HEK293 (cell line): ENCODE results near the gene ZEB2.

Experiments used
- CTCF ChIA-PET: fragments of 350-600 bp; formaldehyde crosslinking; extraction: SDS; loops from one replicate; lab custom pipeline; 2021; ENCODE audit warnings: antibody characterized with exemption; lab: Yijun Ruan, JAX
- POLR2A ChIA-PET: fragments of 300-600 bp; formaldehyde crosslinking; extraction: SDS; loops from one replicate; lab custom pipeline; 2020; ENCODE audit warnings: antibody characterized with exemption, inconsistent platforms; lab: Yijun Ruan, JAX
- H3K27ac ChIP-seq: fragments of 200-500 bp; sonication (Bioruptor generic); 2 replicates; pipeline ENCODE4 v1.5.1; 2014; ENCODE audit warnings: low read depth, low read length, control low read depth, inconsistent platforms; ENCODE audit errors: extremely low read depth
- H3K36me3 ChIP-seq, 2 experiments: fragments of 200-500 bp in 1 of 2; sonication (Bioruptor generic) in 1 of 2; 1 replicate in 1 of 2; 2 replicates in 1 of 2; pipeline ENCODE4 v1.5.1; 2014 to 2017; ENCODE audit warnings: inconsistent platforms in 2 of 2, low read length in 2 of 2; ENCODE audit not compliant: control insufficient read depth in 2 of 2, insufficient read depth in 1 of 2
- H3K4me1 ChIP-seq: fragments of 200-500 bp; sonication (Bioruptor generic); 2 replicates; pipeline ENCODE4 v1.5.1; 2014; ENCODE audit warnings: mild to moderate bottlenecking, low read length, inconsistent platforms; ENCODE audit not compliant: control insufficient read depth, insufficient read depth
- H3K4me3 ChIP-seq: 2 replicates; pipeline ENCODE4 v1.5.1; 2011; ENCODE audit warnings: low read depth, mild to moderate bottlenecking, control low read depth, low read length, moderate library complexity
- H3K9me3 ChIP-seq: fragments of 200-500 bp; sonication (Bioruptor generic); 2 replicates; pipeline ENCODE4 v1.5.1; 2014; ENCODE audit warnings: low read depth, low read length, inconsistent platforms; ENCODE audit not compliant: control insufficient read depth, insufficient read depth
- OSR2 ChIP-seq: fragments of 450-650 bp; formaldehyde crosslinking; IDR thresholded peaks from 2 replicates; pipeline ENCODE4 v1.5.1; 2016; ENCODE audit warnings: missing biosample characterization, missing genetic modification characterization
- ZBTB21 ChIP-seq: fragments of 450-650 bp; formaldehyde crosslinking; IDR thresholded peaks from 2 replicates; pipeline ENCODE4 v1.5.1; 2017; ENCODE audit warnings: missing biosample characterization, missing genetic modification characterization
- ZBTB48 ChIP-seq: fragments of 450-650 bp; formaldehyde crosslinking; IDR thresholded peaks from 2 replicates; pipeline ENCODE4 v1.5.1; 2016; ENCODE audit warnings: missing biosample characterization, missing genetic modification characterization
- ZFP3 ChIP-seq: fragments of 450-650 bp; formaldehyde crosslinking; IDR thresholded peaks from 2 replicates; pipeline ENCODE4 v1.5.1; 2016; ENCODE audit warnings: low read depth, missing biosample characterization, missing genetic modification characterization
- ZIC2 ChIP-seq: fragments of 450-650 bp; formaldehyde crosslinking; IDR thresholded peaks from 2 replicates; pipeline ENCODE4 v1.5.1; 2016; ENCODE audit warnings: missing biosample characterization, missing genetic modification characterization
- ZNF169 ChIP-seq: fragments of 450-650 bp; formaldehyde crosslinking; IDR thresholded peaks from 2 replicates; pipeline ENCODE4 v1.5.1; 2016; ENCODE audit warnings: missing biosample characterization, missing genetic modification characterization
- ZNF202 ChIP-seq: fragments of 450-650 bp; formaldehyde crosslinking; IDR thresholded peaks from 2 replicates; pipeline ENCODE4 v1.5.1; 2016; ENCODE audit warnings: missing biosample characterization, missing genetic modification characterization, borderline replicate concordance
- ZNF214 ChIP-seq: fragments of 450-650 bp; formaldehyde crosslinking; IDR thresholded peaks from 2 replicates; pipeline ENCODE4 v1.5.1; 2017; ENCODE audit warnings: missing biosample characterization, mild to moderate bottlenecking, missing genetic modification characterization, borderline replicate concordance
- ZNF555 ChIP-seq: fragments of 450-650 bp; formaldehyde crosslinking; conservative IDR thresholded peaks from 2 replicates; pipeline ENCODE4 v1.5.1; 2017; ENCODE audit warnings: missing biosample characterization, mild to moderate bottlenecking, missing genetic modification characterization, inconsistent platforms
- ZNF670 ChIP-seq: fragments of 450-650 bp; formaldehyde crosslinking; IDR thresholded peaks from 2 replicates; pipeline ENCODE4 v1.5.1; 2016; ENCODE audit warnings: missing biosample characterization, missing genetic modification characterization, low read depth
- TF ChIP-seq, protein P1 (sequence below): fragments of 450-650 bp; formaldehyde crosslinking; IDR thresholded peaks from 2 replicates; pipeline ENCODE4 v1.5.1; 2017; ENCODE audit warnings: missing biosample characterization, missing genetic modification characterization
- TF ChIP-seq, protein P2 (sequence below): fragments of 450-650 bp; formaldehyde crosslinking; conservative IDR thresholded peaks from 2 replicates; pipeline ENCODE4 v1.5.1; 2016; ENCODE audit warnings: low read depth, missing biosample characterization, missing genetic modification characterization

ZEB2 gene

DNA sequence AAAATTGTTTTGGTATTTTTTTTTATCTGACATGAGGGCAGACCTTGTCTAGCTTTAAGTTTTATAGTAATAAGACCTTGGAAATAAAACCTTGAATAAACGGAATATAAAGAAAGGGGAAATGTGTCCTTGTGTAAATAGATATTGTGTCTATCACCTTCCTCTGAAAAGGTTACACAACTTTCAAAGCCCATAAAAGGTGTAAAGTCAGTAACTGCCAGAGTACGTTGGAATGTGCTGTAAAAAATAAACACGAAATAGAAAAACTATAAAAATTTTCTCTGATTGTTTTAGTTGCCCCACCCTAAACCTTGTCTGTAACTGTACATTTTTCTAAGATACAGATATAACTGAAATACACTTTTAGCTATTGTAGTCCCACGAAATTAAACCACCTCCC lies 82.3 kb downstream of the ZEB2 start:
- TF ChIP-seq, protein P1, sequence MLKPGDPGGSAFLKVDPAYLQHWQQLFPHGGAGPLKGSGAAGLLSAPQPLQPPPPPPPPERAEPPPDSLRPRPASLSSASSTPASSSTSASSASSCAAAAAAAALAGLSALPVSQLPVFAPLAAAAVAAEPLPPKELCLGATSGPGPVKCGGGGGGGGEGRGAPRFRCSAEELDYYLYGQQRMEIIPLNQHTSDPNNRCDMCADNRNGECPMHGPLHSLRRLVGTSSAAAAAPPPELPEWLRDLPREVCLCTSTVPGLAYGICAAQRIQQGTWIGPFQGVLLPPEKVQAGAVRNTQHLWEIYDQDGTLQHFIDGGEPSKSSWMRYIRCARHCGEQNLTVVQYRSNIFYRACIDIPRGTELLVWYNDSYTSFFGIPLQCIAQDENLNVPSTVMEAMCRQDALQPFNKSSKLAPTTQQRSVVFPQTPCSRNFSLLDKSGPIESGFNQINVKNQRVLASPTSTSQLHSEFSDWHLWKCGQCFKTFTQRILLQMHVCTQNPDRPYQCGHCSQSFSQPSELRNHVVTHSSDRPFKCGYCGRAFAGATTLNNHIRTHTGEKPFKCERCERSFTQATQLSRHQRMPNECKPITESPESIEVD (tag by site-specific recombination) = peak; percentile 66
- no peak for TF ChIP-seq ZNF214 (tag by site-specific recombination)
- TF ChIP-seq, all 188 proteins: peak for 1
- Histone ChIP-seq H3K4me3 (no peak overlapping the region), H3K36me3 (no peaks in the 10 kb centered on the region), H3K4me1 (peaks cover 4% of the 10 kb centered on the region), H3K9me3 (no peaks in the 10 kb centered on the region), H3K27ac (no peak overlapping the region)
- ChIA-PET POLR2A (no interaction called here), CTCF (interaction anchor here (2.1 kb wide), 1 partner anchor 12 kb away, joined by 8 read pairs; no protein-coding TSS in a partner anchor)

DNA sequence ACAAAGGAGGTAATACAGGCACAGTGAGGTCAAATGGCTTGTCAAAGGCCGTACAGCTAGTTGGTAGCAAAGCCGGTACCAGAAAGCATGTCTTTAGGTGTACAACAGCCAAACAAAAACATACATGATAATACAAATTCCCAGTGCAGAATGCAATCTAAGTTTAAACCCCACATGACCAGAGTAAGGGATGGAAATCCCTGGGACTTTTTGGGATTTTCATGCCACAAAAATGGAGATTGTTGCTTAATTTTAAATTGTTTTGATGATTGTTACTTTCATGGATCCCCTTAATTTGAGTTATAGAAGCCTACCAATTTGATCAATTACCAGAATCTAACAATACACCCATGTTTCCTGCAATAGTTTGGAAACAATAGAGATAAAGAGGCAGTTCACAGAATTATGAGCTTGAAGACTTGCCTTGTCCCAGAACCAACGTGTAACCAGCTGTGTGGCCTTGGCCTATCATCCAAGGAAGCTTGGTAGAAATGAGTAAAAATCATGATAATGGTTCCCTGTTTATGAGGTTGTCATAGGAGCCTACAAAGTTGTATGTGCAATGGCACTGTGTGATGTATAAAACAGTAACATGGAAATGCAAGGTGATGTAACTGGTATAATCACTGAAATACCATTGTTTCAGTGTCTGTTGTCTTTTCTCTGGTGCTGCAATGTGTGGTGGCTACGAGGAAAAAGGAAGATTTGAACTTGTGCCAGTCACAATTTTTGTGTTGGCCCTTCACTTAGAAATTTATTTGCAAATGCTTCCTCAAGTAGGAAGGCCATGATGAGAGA lies 85.3 kb downstream of the ZEB2 start:
- H3K36me3 ChIP-seq = peaks cover 0 to 2% of the 10 kb centered on the region in 2 experiments; a peak in 1 of 3 replicates
- no peak overlapping the region for H3K4me3 ChIP-seq
- TF ChIP-seq ZNF555 = no peak
- TF ChIP-seq, all 188 proteins: peak for 0
- CTCF ChIA-PET = interaction anchor here (0.6 to 0.8 kb wide), 2 partner anchors 14 to 117 kb away, joined by 3 to 4 read pairs; no protein-coding TSS in a partner anchor
- POLR2A ChIA-PET = no interaction called here
- no peak overlapping the region for H3K27ac ChIP-seq
- H3K9me3 ChIP-seq = no peaks in the 10 kb centered on the region
- H3K4me1 ChIP-seq = peaks cover 24% of the 10 kb centered on the region

DNA sequence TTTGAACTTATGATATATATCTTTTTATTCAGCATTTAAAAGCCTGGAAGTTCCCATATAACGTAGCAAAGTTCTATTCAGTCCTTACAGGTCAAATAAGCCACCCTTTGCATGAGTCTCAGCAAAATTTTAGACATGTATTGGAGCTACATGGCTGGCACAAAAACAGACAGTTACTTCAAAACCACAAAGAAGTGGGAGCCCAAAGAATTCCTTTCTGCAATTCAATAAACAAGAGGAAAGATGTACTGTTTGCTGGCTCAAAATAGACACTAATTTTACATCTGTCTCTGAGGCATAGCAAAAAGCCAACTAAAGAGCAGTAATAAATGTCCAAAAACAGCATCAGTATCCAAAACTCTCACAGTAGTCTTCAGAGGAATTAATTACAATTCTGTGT lies 87.0 kb downstream of the ZEB2 start:
- ChIA-PET POLR2A (no interaction called here), CTCF (interaction anchor here (0.7 kb wide), 1 partner anchor 19 kb away, joined by 3 read pairs; no protein-coding TSS in a partner anchor)
- H3K9me3 ChIP-seq = no peaks in the 10 kb centered on the region
- H3K27ac ChIP-seq = no peak overlapping the region
- no peak overlapping the region for H3K4me3 ChIP-seq
- H3K36me3 ChIP-seq = peaks cover 0 to 5% of the 10 kb centered on the region in 2 experiments; a peak in 1 of 3 replicates
- TF ChIP-seq ZNF202 (tag by site-specific recombination) (no peak), OSR2 (tag by site-specific recombination) (no peak), ZNF169 (tag by site-specific recombination) (no peak), ZNF670 (tag by site-specific recombination) (no peak), ZIC2 (tag by site-specific recombination) (no peak), ZFP3 (tag by site-specific recombination) (no peak), ZBTB21 (tag by site-specific recombination) (no peak), ZBTB48 (tag by site-specific recombination) (no peak)
- TF ChIP-seq, protein P2, sequence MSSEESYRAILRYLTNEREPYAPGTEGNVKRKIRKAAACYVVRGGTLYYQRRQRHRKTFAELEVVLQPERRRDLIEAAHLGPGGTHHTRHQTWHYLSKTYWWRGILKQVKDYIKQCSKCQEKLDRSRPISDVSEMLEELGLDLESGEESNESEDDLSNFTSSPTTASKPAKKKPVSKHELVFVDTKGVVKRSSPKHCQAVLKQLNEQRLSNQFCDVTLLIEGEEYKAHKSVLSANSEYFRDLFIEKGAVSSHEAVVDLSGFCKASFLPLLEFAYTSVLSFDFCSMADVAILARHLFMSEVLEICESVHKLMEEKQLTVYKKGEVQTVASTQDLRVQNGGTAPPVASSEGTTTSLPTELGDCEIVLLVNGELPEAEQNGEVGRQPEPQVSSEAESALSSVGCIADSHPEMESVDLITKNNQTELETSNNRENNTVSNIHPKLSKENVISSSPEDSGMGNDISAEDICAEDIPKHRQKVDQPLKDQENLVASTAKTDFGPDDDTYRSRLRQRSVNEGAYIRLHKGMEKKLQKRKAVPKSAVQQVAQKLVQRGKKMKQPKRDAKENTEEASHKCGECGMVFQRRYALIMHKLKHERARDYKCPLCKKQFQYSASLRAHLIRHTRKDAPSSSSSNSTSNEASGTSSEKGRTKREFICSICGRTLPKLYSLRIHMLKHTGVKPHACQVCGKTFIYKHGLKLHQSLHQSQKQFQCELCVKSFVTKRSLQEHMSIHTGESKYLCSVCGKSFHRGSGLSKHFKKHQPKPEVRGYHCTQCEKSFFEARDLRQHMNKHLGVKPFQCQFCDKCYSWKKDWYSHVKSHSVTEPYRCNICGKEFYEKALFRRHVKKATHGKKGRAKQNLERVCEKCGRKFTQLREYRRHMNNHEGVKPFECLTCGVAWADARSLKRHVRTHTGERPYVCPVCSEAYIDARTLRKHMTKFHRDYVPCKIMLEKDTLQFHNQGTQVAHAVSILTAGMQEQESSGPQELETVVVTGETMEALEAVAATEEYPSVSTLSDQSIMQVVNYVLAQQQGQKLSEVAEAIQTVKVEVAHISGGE = no peak
- peaks cover 24% of the 10 kb centered on the region for H3K4me1 ChIP-seq
